ENCODE data around the gene TEAD4.

The TEAD4 gene

DNA sequence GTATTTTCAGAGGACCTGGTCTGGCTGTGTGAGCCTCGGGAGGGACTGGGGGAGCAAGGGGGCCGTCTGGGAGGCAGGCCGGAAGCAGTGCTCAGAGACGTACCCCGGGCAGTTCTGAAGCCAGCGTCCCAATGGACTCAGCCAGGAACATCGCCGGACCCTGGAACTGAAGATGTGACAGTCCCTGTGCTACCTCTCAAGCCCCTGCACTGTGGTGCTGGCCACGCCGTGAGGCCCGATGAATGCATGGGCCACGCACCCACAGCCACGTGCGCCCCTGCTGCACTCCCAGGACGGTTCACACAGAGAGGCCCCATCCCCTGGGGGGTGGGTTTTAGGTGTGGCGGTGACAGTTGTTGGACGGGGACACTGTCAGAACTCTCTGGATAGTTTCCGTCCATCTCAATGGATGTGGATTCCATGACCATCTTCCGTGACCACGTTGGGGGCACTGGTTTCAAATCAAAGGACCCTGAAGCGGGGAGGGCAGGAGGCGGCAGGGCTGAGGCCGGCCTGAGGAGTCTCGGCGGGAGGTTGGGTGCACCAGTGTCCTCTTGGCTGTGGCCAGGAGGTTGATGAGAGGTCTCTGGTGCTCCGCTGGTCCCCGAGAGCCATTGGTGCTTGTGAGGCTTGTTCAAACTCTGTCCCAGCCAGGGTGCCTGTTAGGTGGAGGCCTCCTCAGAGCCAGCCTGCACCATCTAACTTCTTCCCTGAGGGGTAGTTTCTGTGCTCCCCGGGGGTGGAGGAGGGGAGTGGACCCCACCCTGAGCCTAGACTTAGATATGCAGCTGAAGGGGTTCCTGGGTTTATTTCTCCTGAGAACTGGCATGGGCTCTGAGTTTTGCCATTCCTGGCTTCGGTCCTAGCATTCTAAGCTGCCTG is 81.7 kb downstream of the TEAD4 start:
- Histone ChIP-seq H3K4me3 (ENCODE audit: low read depth, low read length) (no peak overlapping the region), H3K27me3 (peaks cover 5% of the 10 kb centered on the region; the same call in 1 of the 2 replicates), H3K36me3 (no peaks in the 10 kb centered on the region), H3K9me3 (no peaks in the 10 kb centered on the region), H3K4me1 (peaks cover 12% of the 10 kb centered on the region)
- TF ChIP-seq, protein P1, sequence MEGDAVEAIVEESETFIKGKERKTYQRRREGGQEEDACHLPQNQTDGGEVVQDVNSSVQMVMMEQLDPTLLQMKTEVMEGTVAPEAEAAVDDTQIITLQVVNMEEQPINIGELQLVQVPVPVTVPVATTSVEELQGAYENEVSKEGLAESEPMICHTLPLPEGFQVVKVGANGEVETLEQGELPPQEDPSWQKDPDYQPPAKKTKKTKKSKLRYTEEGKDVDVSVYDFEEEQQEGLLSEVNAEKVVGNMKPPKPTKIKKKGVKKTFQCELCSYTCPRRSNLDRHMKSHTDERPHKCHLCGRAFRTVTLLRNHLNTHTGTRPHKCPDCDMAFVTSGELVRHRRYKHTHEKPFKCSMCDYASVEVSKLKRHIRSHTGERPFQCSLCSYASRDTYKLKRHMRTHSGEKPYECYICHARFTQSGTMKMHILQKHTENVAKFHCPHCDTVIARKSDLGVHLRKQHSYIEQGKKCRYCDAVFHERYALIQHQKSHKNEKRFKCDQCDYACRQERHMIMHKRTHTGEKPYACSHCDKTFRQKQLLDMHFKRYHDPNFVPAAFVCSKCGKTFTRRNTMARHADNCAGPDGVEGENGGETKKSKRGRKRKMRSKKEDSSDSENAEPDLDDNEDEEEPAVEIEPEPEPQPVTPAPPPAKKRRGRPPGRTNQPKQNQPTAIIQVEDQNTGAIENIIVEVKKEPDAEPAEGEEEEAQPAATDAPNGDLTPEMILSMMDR (IDR thresholded peaks at IDR 0.05; ENCODE audit: low read depth, low read length): no peak
- DNase-seq: no peak

DNA sequence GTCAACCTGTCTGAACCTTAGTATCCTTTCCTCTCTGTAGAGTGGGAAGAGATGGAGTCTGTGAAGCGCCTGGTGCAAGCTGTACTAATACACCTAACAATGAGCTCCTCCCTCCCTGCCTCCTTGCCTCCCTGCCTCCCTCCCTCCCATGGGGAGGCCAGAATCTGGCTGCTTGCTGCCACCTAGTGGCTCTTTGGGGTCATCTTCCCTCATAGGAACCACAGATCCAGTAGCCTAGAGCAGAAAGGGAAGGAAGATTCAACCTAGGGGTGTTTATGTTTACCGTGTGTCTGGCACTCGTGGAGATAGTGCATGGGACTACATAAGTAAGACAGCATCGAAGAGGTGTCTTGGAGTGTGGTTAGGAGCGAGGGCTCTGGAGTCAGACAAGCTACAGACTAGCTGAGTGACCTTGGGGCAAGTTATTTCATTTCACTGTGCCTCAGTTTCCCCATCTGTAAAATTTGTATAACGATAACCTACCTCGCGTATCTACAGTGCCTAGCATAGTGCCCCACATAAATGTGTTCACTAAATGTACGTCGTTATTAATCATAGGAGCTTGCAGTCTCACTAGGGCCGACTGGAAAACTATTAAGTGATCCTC is 82.5 kb downstream of the TEAD4 start:
- H3K36me3 ChIP-seq: no peaks in the 10 kb centered on the region
- peaks cover 5% of the 10 kb centered on the region; the same call in 1 of the 2 replicates for H3K27me3 ChIP-seq

DNA sequence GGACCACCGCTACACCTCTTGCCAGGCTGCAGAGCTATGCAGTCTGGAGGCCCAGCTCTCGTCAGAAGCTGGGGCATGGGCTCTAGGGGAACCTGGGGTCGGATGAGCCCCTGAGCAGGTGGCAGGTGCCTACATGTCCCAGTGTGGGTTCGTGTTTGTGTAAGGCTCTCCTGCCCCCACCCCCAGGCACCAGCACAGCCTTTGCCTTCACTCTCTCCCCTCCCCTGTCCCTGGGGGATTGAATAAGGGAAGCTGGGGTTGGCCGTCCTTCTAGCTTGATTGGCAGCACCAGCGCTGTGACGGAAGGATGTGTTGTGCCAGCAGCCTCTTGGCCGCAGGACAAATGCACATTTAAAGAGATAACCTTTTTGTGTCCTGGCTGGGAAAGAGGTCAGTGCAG is 83.2 kb downstream of the TEAD4 start:
- H3K27me3 ChIP-seq: peaks cover 5% of the 10 kb centered on the region; the same call in 1 of the 2 replicates
- peak; percentile 55 for DNase-seq
- TF ChIP-seq, protein P1 (IDR thresholded peaks at IDR 0.05; ENCODE audit: low read depth, low read length): no peak
- no peaks in the 10 kb centered on the region for H3K36me3 ChIP-seq
- H3K9me3 ChIP-seq: no peaks in the 10 kb centered on the region
- H3K4me1 ChIP-seq: peaks cover 12% of the 10 kb centered on the region
- H3K4me3 ChIP-seq (ENCODE audit: low read depth, low read length): no peak overlapping the region

More for the DNA sequence above, 82.5 kb downstream of the TEAD4 start:
- peak; percentile 79 for DNase-seq
- TF ChIP-seq, protein P1 (IDR thresholded peaks at IDR 0.05; ENCODE audit: low read depth, low read length): peak; percentile 83
- no peak overlapping the region for H3K4me3 ChIP-seq (ENCODE audit: low read depth, low read length)
- H3K4me1 ChIP-seq: peaks cover 12% of the 10 kb centered on the region
- H3K9me3 ChIP-seq: no peaks in the 10 kb centered on the region

DNA sequence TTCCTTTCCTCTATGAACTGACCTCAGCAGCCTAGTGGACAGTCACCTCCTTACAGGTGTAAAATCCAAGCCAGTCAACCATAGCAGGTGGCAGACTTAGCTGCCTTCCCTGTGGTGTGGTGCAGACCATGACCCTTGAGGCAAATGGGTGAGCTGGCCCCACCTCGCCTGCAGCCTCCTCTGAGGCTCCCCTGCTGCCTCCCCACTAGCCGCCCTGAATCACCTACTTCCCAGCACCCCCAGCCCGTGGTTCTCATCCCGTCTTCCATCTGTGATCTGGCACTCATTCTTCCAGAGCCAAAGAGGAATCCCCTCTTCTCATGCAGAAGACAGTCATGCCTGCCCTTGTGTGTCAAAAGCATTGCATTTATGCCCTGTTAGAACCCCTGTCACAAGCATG is 83.6 kb downstream of the TEAD4 start:
- TF ChIP-seq, protein P1 (IDR thresholded peaks at IDR 0.05; ENCODE audit: low read depth, low read length): no peak
- H3K4me1 ChIP-seq: peaks cover 12% of the 10 kb centered on the region
- DNase-seq: no peak
- no peaks in the 10 kb centered on the region for H3K36me3 ChIP-seq
- H3K27me3 ChIP-seq: peaks cover 5% of the 10 kb centered on the region; the same call in 1 of the 2 replicates
- H3K4me3 ChIP-seq (ENCODE audit: low read depth, low read length): no peak overlapping the region
- H3K9me3 ChIP-seq: no peaks in the 10 kb centered on the region

DNA sequence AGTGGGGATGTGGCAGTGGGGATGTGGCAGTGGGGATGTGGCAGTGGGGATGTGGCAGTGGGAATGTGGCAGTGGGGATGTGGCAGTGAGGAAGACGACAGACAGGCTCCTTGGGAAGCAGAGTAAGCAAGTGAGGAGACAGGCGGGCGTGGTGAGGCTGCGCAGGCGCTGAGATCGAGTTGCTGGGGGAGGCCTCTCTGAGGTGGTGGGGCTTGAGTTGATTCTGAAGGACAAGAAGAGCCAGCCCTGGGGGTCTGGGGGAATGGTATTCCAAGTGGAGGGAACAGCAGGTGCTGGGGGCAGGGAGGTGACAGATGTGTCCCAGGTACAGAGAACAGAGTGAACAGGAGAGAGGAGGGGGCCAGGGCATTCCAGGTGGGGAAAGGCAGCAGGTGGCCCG is 84.2 kb downstream of the TEAD4 start:
- TF ChIP-seq, protein P1 (IDR thresholded peaks at IDR 0.05; ENCODE audit: low read depth, low read length): no peak
- DNase-seq: no peak
- Histone ChIP-seq H3K9me3 (no peaks in the 10 kb centered on the region), H3K4me1 (peaks cover 12% of the 10 kb centered on the region), H3K36me3 (no peaks in the 10 kb centered on the region), H3K27me3 (peaks cover 5% of the 10 kb centered on the region; the same call in 1 of the 2 replicates), H3K4me3 (ENCODE audit: low read depth, low read length) (no peak overlapping the region)
